Testis (tissue), 3 donors: ENCODE measurements around the gene EPB41L4A. TPM values are rescaled to one million over a fixed set of nuclear protein-coding genes. Genes with fewer than 3 reads are reported as not detected.
"Not testable (repeated sequence)": the region's sequence is repeated elsewhere in the genome, so short reads cannot be mapped to it uniquely, and the experiment has no call there.

Experiments
- DNase-seq: peaks from one replicate; pipeline ENCODE4 v3.0.0-alpha.2; 2019
- H3K27ac ChIP-seq, 2 donors: fragments of 200-600 bp; sonication (generic); one replicate each; pipeline ENCODE4 v1.5.1; 2019
- H3K27me3 ChIP-seq: fragments of 200-600 bp; sonication (generic); one replicate; pipeline ENCODE4 v1.5.1; 2019
- H3K36me3 ChIP-seq: fragments of 200-600 bp; sonication (generic); one replicate; pipeline ENCODE4 v1.5.1; 2017; ENCODE audit warnings: low read depth; ENCODE audit errors: missing control alignments
- H3K4me1 ChIP-seq: fragments of 200-600 bp; sonication (generic); one replicate; pipeline ENCODE4 v1.5.1; 2019
- H3K4me3 ChIP-seq, 2 donors: fragments of 200-600 bp; sonication (generic); one replicate each; pipeline ENCODE4 v1.5.1; 2017 to 2019
- H3K9me3 ChIP-seq: fragments of 200-600 bp; sonication (generic); one replicate; pipeline ENCODE4 v1.5.1; 2017
- POLR2A ChIP-seq: fragments of 450-650 bp; IDR thresholded peaks from one replicate; pipeline ENCODE4 v1.6.1; 2017; ENCODE audit warnings: antibody characterized with exemption, mild to moderate bottlenecking, moderate library complexity
- WGBS, 2 donors: methylation state at CpG; one replicate each; pipeline ENCODE4 v1.1.5; 2018; 5-methylcytosine and 5-hydroxymethylcytosine counted together
- intact Hi-C: fragments of 100-400 bp; cut with DNase I; formaldehyde crosslinking; loops from one replicate; pipeline ENCODE4 v1.15.1; 2023; ENCODE audit warnings: low total_unique reads
- polyA plus RNA-seq: library from polyadenylated mRNA; stranded (reverse); fragments of 350-450 nt; fragmentation: Illumina TruSeq; extraction: RNeasy Lipid Tissue Mini Kit (QIAGEN cat#74804); gene quantifications from one replicate; pipeline ENCODE4 v1.2.3, GENCODE V29; 2014; ENCODE audit warnings: low read depth, low replicate concordance; ENCODE audit not compliant: insufficient read depth
- total RNA-seq, 2 donors: library from RNA; depleted of rRNA; stranded (reverse); fragments of >200 nt; gene quantifications; one replicate each; pipeline ENCODE4 v1.2.3, GENCODE V29; 2016
- TF ChIP-seq, protein P1 (sequence below), 3 experiments: fragments of 450-650 bp in 2 of 3; fragments of 200-600 bp in 1 of 3; sonication (generic) in 1 of 3; IDR thresholded peaks; one replicate each; pipeline ENCODE4 v1.5.1; 2016 to 2019; ENCODE audit warnings: antibody characterized with exemption in 3 of 3, mild to moderate bottlenecking in 2 of 3, moderate library complexity in 1 of 3

Gene EPB41L4A
- total and polyA plus RNA-seq, 3 donors from 2014 or later, result 9.0 to 23.9 (median 13.3) TPM

DNA sequence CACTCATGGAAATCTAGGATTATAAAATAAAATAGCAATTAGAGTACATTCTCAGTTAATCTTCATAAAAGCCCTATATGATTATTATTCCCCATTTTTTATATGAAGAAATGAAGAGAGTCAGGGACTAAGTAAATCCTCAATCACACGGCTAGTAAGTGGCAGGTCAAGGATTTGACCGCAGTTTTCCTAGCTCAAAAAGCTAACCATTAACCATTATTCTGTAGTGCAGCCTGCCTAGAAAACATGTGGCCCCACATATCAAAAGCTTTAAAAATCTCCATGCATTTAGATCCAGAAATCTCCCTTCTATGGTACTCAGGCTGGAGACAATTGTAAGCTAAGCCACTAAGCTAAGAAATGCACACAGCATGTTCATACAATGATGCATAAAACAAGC lies 21.4 kb downstream of the EPB41L4A start:
- Histone ChIP-seq H3K27ac (no peak overlapping the region), H3K9me3 (no peaks in the 10 kb centered on the region), H3K4me1 (no peaks in the 10 kb centered on the region), H3K36me3 (no peaks in the 10 kb centered on the region), H3K4me3 (no peak overlapping the region), H3K27me3 (no peaks in the 10 kb centered on the region)
- intact Hi-C loops, result no loop called here
- TF ChIP-seq POLR2A, result no peak
- TF ChIP-seq, protein P1, sequence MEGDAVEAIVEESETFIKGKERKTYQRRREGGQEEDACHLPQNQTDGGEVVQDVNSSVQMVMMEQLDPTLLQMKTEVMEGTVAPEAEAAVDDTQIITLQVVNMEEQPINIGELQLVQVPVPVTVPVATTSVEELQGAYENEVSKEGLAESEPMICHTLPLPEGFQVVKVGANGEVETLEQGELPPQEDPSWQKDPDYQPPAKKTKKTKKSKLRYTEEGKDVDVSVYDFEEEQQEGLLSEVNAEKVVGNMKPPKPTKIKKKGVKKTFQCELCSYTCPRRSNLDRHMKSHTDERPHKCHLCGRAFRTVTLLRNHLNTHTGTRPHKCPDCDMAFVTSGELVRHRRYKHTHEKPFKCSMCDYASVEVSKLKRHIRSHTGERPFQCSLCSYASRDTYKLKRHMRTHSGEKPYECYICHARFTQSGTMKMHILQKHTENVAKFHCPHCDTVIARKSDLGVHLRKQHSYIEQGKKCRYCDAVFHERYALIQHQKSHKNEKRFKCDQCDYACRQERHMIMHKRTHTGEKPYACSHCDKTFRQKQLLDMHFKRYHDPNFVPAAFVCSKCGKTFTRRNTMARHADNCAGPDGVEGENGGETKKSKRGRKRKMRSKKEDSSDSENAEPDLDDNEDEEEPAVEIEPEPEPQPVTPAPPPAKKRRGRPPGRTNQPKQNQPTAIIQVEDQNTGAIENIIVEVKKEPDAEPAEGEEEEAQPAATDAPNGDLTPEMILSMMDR (IDR thresholded peaks at IDR 0.05), result no peak
- 87 to 88% methylated on average over 2 of the region's 2 CpGs for WGBS, 2 donors
- no peak for DNase-seq

DNA sequence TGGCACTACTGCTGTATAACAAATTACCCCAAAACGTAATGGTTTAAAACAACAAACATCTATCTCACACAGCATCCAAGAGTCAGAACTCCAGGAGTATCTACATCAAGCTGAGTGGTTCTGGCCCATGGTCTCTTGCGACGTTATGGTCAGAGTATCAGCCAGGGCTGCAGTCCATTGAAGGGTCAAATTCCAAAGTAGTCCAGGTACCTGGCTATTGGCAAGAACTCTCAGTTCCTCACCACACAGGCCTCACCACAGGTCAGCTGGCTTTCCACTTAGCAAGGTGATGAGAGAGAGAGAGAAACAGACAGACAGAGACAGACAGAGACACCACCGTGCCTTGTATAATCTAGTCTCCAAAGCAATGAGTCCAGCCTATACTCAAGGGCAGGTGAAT lies 22.6 kb downstream of the EPB41L4A start:
- WGBS, 2 donors, result 93 to 97% methylated on average over 4 of the region's 4 CpGs
- Histone ChIP-seq H3K9me3 (no peaks in the 10 kb centered on the region), H3K4me1 (no peaks in the 10 kb centered on the region), H3K36me3 (no peaks in the 10 kb centered on the region), H3K27ac (no peak overlapping the region), H3K27me3 (no peaks in the 10 kb centered on the region), H3K4me3 (no peak overlapping the region)
- intact Hi-C loops, result no loop called here
- no peak for DNase-seq
- no peak for TF ChIP-seq POLR2A
- TF ChIP-seq, protein P1 (IDR thresholded peaks at IDR 0.05), result no peak

DNA sequence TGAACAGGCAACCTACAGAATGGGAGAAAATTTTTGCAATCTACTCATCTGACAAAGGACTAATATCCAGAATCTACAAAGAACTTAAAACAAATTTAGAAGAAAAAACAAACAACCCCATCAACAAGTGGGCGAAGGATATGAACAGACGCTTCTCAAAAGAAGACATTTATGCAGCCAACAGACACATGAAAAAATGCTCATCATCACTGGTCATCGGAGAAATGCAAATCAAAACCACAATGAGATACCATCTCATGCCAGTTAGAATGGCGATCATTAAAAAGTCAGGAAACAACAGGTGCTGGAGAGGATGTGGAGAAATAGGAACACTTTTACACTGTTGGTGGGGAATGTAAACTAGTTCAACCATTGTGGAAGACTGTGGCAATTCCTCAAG lies 23.8 kb downstream of the EPB41L4A start:
- H3K36me3 ChIP-seq, H3K4me1 ChIP-seq, H3K4me3 ChIP-seq, DNase-seq, H3K27me3 ChIP-seq, intact Hi-C loops, H3K9me3 ChIP-seq, H3K27ac ChIP-seq: not testable (repeated sequence)
- WGBS, 2 donors, result 94 to 96% methylated on average over 4 of the region's 4 CpGs

DNA sequence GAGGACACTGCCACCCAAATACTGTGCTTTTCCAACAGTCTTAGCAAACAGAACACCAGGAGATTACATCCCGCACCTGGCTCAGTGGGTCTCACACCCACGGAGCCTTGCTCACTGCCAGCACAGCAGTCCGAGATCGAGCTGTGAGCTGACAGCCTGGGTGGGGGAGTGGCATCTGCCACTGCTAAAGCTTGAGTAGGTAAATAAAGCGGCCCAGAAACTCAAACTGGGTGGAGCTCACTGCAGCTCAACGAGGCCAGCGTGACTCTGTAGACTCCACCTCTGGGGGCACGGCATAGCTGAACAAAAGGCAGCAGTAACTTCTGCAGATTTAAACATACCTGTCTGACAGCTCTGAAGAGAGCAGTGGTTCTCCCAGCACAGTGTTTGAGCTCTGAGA lies 28.8 kb downstream of the EPB41L4A start:
- 77 to 80% methylated on average over 3 to 8 of the region's 8 CpGs for WGBS, 2 donors
- Histone ChIP-seq H3K27me3 (no peaks in the 10 kb centered on the region), H3K27ac (no peak overlapping the region), H3K4me3 (no peak overlapping the region), H3K4me1 (no peaks in the 10 kb centered on the region), H3K9me3 (no peaks in the 10 kb centered on the region), H3K36me3 (no peaks in the 10 kb centered on the region)
- TF ChIP-seq, protein P1 (IDR thresholded peaks at IDR 0.05), result no peak
- TF ChIP-seq POLR2A, result no peak
- no peak for DNase-seq
- intact Hi-C loops, result no loop called here

DNA sequence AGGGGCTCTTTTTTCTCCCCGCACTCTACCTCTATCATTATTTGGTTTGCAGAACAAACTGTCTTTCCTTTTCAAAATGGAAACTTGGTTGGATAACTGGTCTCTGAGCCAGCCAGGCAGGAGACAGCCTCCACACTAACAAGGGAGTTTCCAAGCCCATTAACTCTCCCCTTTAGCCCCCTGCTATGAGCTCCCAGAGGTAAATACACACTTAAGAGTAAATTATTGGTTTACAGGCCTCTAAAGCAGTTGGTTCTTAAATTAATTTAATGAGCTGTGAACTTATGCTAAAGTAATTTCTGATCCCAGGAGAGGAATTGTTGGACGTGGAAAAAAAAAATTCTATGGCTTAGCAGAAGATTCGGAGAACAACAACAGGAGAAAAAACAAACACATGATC lies 30.3 kb downstream of the EPB41L4A start:
- intact Hi-C loops, result no loop called here
- no peak overlapping the region for H3K27ac ChIP-seq
- TF ChIP-seq POLR2A, result no peak
- TF ChIP-seq, protein P1 (IDR thresholded peaks at IDR 0.05), result no peak
- 82 to 83% methylated on average over 3 of the region's 3 CpGs for WGBS, 2 donors
- H3K36me3 ChIP-seq, result no peaks in the 10 kb centered on the region
- H3K27me3 ChIP-seq, result no peaks in the 10 kb centered on the region
- H3K9me3 ChIP-seq, result no peaks in the 10 kb centered on the region
- no peak overlapping the region for H3K4me3 ChIP-seq
- H3K4me1 ChIP-seq, result no peaks in the 10 kb centered on the region
- DNase-seq, result no peak
